Activated CD8-positive, alpha-beta memory T cell treated with anti-CD3 and anti-CD28 coated beads, Interleukin-2, amount 10 ng/mL, durations not matched to agents 7 days and 5 days (primary cell): ENCODE results near the gene TFG. TPM values are rescaled to one million over a fixed set of nuclear protein-coding genes. Genes with fewer than 3 reads are reported as not detected.
A peak's percentile ranks its signal among the peaks of the same experiment; 100 is the strongest.

Source experiments
- ATAC-seq: fragments of 150-1000 bp; cut with Tn5 transposase; one replicate; pipeline ENCODE4 v1.10.0; 2021; ENCODE audit warnings: moderate library complexity
- CTCF ChIA-PET: fragments of 350-600 bp; sonication (Branson Sonifier 250); formaldehyde crosslinking; loops from one replicate; lab custom pipeline; 2021; ENCODE audit warnings: antibody characterized with exemption; lab: Charles Lee
- DNase-seq: peaks from one replicate; pipeline ENCODE4 v3.0.0-alpha.2; 2020
- H3K27ac Mint-ChIP-seq: one replicate; pipeline ENCODE4 v1.8.0; 2021; ENCODE audit warnings: mild to moderate bottlenecking, mixed read lengths
- H3K27me3 Mint-ChIP-seq: one replicate; pipeline ENCODE4 v1.8.0; 2021; ENCODE audit warnings: mixed read lengths
- H3K36me3 Mint-ChIP-seq: one replicate; pipeline ENCODE4 v1.8.0; 2021; ENCODE audit warnings: mild to moderate bottlenecking, mixed read lengths
- H3K4me1 Mint-ChIP-seq: one replicate; pipeline ENCODE4 v1.8.0; 2021; ENCODE audit warnings: mixed read lengths
- H3K4me3 Mint-ChIP-seq: one replicate; pipeline ENCODE4 v1.8.0; 2021; ENCODE audit warnings: mild to moderate bottlenecking, moderate library complexity, mixed read lengths
- H3K9me3 Mint-ChIP-seq: one replicate; pipeline ENCODE4 v1.8.0; 2022; ENCODE audit warnings: low read depth, mixed read lengths
- total RNA-seq, 2 experiments: library from RNA; stranded (reverse); gene quantifications; one replicate each; pipeline ENCODE4 v1.2.3, GENCODE V29; 2021

The TFG gene
- total RNA-seq, 2 experiments from 2014 or later, result 44.0 to 49.0 TPM

DNA sequence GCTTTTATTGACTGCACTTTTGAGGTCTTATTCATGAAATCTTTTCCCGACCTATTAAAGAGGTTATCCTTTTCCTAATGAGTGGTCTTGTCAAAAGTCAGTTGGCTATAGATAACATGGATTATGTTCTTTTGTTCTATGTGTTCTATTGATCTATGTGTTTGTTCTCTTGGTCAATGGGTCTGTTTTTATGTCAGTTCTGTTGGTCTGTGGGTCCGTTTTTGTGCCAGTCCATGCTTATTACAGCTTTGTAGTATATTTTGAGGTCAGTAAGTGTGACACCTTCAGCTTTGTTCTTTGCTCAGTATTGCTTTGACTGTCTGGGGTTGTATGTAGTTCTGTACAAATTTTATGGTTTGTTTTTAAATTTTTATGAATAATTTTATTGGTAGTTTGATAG, 7.8 kb downstream of the TFG start:
- Mint-ChIP-seq H3K9me3 (no peaks in the 10 kb centered on the region), H3K27ac (no peak overlapping the region), H3K27me3 (no peaks in the 10 kb centered on the region), H3K4me3 (no peak overlapping the region), H3K4me1 (peaks cover 41% of the 10 kb centered on the region), H3K36me3 (peaks cover 72% of the 10 kb centered on the region)
- CTCF ChIA-PET, result interaction anchor here (1.4 kb wide), 1 partner anchor 11 kb away, joined by 3 read pairs; no protein-coding TSS in a partner anchor
- peak; percentile 23 for ATAC-seq
- no peak for DNase-seq

DNA sequence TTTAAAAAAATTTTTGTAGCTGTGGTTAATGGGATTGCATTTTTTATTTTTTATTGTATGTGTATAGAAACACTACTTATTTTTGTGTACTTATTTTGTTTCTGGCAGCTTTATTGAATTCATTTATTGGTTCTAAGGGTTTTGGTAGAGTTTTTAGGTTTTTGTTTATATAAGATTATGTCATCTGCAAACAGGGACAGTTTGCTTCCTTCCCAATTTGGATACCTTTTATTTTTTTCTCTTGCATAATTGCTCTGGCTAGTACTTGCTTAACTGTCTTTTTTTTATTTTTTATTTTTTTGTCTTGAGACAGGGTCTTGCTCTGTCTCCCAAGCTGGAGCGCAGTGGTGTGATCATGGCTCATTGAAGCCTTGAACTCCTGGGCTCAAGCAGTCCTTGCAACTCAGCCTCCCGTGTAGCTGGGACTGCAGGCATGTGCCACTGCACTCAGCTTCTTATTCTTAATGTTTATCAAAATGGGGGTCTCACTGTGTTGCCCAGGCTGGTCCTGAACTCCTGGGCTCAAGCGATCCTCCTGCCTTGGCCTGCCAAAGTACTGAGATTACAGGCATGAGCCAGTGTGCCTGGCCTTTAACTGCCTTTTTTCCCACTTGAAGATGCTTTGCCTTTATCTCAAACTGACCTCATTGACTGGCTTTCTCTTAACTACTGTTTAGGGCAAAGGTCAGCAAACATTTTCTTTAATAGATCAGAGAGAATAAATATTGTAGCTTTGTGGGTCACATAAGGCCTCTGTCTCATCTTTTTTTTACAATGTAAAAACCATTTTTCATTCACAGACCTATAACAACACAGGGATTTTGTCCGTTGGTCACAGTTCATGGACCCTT, 8.6 kb downstream of the TFG start:
- Mint-ChIP-seq H3K9me3 (no peaks in the 10 kb centered on the region), H3K27ac (no peak overlapping the region), H3K4me3 (no peak overlapping the region), H3K27me3 (no peaks in the 10 kb centered on the region), H3K4me1 (peaks cover 34% of the 10 kb centered on the region), H3K36me3 (peaks cover 72% of the 10 kb centered on the region)
- CTCF ChIA-PET, result interaction anchor here (0.6 to 1.4 kb wide), 2 partner anchors 10 to 19 kb away, joined by 3 read pairs; no protein-coding TSS in a partner anchor
- DNase-seq (no peak), ATAC-seq (no peak)

DNA sequence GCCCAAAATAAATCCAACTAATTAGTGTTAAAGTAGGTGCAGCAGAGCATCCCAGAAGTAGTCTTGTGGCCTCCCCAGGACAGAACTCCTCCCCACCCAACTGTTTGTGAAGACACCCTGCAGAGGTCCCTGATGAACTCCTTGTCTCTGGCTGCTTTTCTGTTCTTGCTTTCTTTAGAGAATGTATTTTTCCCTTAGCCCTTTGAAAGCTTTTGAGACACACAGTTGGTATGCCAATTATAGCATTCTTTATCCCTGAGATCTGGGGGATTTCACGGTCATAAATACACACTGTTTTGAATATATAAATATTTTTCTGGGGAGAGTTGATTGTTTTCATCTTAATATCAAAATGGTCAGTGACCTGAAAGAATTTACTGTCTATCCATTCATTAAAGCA, 9.8 kb downstream of the TFG start:
- no peak overlapping the region for H3K4me3 Mint-ChIP-seq
- H3K36me3 Mint-ChIP-seq, result peaks cover 68% of the 10 kb centered on the region
- no peak for ATAC-seq
- CTCF ChIA-PET, result no interaction called here
- H3K27ac Mint-ChIP-seq, result no peak overlapping the region
- H3K27me3 Mint-ChIP-seq, result no peaks in the 10 kb centered on the region
- no peak for DNase-seq
- H3K4me1 Mint-ChIP-seq, result peaks cover 28% of the 10 kb centered on the region
- H3K9me3 Mint-ChIP-seq, result no peaks in the 10 kb centered on the region

DNA sequence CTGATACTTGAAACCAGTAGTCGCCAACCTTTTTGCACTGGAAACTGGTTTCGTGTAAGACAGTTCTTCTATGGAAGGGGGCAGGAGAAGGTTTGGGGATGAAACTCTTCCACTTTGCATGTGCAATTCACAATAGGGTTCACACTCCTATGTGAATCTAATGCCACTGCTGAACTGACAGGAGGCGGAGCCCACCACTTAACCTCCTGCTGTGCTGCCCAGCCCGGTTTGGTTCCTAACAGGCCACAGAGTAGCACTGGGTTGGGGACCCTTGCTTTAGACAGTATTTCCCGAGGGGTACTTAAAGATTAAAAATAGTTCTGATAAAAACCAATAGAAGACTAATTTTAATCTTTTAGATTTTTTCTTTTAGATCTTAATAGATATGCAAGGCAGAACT, 11.1 kb downstream of the TFG start:
- no peak for DNase-seq
- Mint-ChIP-seq H3K4me3 (no peak overlapping the region), H3K27me3 (no peaks in the 10 kb centered on the region), H3K36me3 (peaks cover 61% of the 10 kb centered on the region), H3K27ac (no peak overlapping the region), H3K9me3 (no peaks in the 10 kb centered on the region), H3K4me1 (peaks cover 22% of the 10 kb centered on the region)
- CTCF ChIA-PET, result interaction anchor here (1.9 kb wide), 1 partner anchor 10 kb away, joined by 6 read pairs; no protein-coding TSS in a partner anchor
- ATAC-seq, result no peak

DNA sequence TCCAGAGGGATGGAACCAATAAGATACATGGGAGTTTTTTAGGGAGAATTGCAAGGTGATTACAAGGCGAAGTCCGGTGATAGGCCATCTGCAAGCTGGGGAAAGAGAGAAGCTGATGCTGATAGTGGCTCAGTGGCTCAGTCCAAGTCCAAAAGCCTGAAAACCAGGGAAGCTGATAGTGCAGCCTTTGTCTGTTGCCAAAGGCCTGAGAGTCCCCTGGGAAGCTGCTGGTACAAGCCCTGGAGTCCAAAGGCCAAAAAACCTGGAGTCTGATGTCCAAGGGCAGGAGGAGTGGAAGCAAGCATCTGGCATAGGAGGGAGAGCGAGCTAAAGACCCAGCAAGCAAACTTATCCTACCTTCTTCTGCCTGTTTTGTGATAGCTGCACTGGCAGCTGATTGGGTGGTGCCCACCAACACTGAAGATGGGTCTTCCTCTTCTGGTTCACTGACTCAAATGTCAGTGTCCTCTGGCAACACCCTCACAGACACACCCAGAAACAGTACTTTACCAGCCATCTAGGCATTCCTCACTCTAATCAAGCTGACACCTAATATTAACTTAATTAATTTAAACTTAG, 16.7 kb downstream of the TFG start:
- Mint-ChIP-seq H3K4me1 (peaks cover 27% of the 10 kb centered on the region), H3K9me3 (no peaks in the 10 kb centered on the region), H3K27me3 (no peaks in the 10 kb centered on the region), H3K27ac (no peak overlapping the region), H3K4me3 (no peak overlapping the region), H3K36me3 (peaks cover 50% of the 10 kb centered on the region)
- CTCF ChIA-PET, result interaction anchor here (1.1 to 2.4 kb wide), 3 partner anchors 9 to 71 kb away, joined by 3 to 7 read pairs (median 5); no protein-coding TSS in a partner anchor
- ATAC-seq (no peak), DNase-seq (no peak)

DNA sequence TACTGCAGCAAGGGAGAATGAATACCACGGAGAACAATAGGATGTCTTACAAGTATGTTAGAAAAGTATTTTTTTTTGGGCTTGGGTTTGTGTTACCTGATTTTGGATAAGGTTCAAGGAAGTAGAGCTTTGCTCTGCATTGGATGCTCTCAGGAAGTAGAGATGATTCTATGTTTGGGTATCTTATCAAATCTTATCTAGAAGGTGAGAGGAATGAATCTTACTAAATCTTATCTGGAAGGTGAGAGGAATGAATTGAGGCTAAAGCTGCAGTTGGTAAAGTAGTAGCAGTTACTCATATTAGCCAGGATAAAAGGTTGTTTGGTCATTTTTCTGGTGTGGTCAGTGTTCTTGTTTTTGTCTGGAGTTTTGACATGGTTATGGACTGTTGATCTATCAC, 17.4 kb downstream of the TFG start:
- Mint-ChIP-seq H3K27ac (no peak overlapping the region), H3K27me3 (no peaks in the 10 kb centered on the region), H3K36me3 (peaks cover 48% of the 10 kb centered on the region), H3K4me1 (peaks cover 29% of the 10 kb centered on the region), H3K4me3 (no peak overlapping the region), H3K9me3 (no peaks in the 10 kb centered on the region)
- ATAC-seq (no peak), DNase-seq (no peak)
- CTCF ChIA-PET, result interaction anchor here (1.1 to 2.4 kb wide), 3 partner anchors 9 to 70 kb away, joined by 3 to 7 read pairs (median 5); no protein-coding TSS in a partner anchor

DNA sequence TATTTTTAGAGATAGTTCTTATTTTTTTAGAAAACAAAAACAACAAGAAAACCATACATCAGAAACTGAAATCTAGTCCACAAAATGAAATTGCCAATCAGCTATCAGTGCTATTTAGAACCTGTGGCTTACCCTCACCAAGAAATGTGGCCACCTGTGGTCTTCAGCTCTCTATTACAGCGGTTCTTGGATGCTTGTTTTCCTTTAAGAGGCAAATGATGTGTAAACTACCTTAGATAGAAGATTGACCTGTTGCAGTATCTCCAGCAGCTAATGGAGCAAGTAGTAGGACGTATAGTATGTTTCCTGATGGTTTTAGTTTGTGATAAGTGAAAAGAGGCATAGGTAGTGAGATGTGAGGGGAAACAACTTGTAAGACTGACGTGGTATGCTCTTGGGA, 21.2 kb downstream of the TFG start:
- ATAC-seq (no peak), DNase-seq (no peak)
- H3K9me3 Mint-ChIP-seq, result no peaks in the 10 kb centered on the region
- H3K27me3 Mint-ChIP-seq, result no peaks in the 10 kb centered on the region
- peak overlapping the region; percentile 37 for H3K27ac Mint-ChIP-seq
- no peak overlapping the region for H3K4me3 Mint-ChIP-seq
- CTCF ChIA-PET, result interaction anchor here (0.7 to 1.3 kb wide), 2 partner anchors 10 to 20 kb away, joined by 3 to 5 read pairs; no protein-coding TSS in a partner anchor
- peaks cover 42% of the 10 kb centered on the region for H3K36me3 Mint-ChIP-seq
- H3K4me1 Mint-ChIP-seq, result peaks cover 32% of the 10 kb centered on the region

DNA sequence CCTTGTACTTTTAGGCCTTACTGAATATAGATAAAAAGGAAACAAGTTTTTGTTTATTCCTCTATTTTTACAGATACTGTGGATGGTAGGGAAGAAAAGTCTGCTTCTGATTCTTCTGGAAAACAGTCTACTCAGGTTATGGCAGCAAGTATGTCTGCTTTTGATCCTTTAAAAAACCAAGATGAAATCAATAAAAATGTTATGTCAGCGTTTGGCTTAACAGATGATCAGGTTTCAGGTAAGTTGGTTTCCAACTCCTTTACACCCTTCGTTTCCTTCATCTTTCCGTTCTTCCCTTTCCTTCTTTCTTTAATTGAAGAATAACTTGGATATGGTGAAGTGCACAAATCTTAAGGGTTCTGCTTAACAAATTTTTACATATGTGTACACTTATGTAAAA, 23.1 kb downstream of the TFG start:
- no peak overlapping the region for H3K4me3 Mint-ChIP-seq
- DNase-seq (no peak), ATAC-seq (no peak)
- H3K36me3 Mint-ChIP-seq, result peaks cover 45% of the 10 kb centered on the region
- no peaks in the 10 kb centered on the region for H3K27me3 Mint-ChIP-seq
- no peak overlapping the region for H3K27ac Mint-ChIP-seq
- peaks cover 21% of the 10 kb centered on the region for H3K4me1 Mint-ChIP-seq
- CTCF ChIA-PET, result no interaction called here
- H3K9me3 Mint-ChIP-seq, result no peaks in the 10 kb centered on the region

DNA sequence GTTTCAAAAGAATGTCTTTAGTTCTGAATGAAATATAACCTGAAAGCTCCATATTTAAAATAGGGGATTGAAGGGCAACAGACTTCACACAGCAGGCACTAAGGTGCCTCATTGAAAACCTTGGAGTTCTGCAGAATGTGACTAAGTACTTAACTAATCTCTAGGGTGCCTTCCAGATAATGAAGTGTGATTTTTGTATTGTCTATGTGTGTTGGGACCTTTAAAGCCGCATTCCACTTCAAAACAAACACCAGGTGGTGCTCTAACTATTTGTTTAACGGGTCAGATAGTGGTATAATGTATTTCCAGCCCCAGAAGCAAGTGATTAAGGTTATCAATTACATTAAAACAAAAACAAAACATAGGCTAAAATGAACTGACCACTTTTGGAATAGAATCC, 28.0 kb downstream of the TFG start:
- Mint-ChIP-seq H3K27ac (no peak overlapping the region), H3K9me3 (no peaks in the 10 kb centered on the region), H3K27me3 (no peaks in the 10 kb centered on the region), H3K4me3 (no peak overlapping the region), H3K4me1 (peaks cover 14% of the 10 kb centered on the region), H3K36me3 (peaks cover 43% of the 10 kb centered on the region)
- DNase-seq, result no peak
- CTCF ChIA-PET, result interaction anchor here (0.7 kb wide), 1 partner anchor 19 kb away, joined by 3 read pairs; no protein-coding TSS in a partner anchor
- no peak for ATAC-seq

DNA sequence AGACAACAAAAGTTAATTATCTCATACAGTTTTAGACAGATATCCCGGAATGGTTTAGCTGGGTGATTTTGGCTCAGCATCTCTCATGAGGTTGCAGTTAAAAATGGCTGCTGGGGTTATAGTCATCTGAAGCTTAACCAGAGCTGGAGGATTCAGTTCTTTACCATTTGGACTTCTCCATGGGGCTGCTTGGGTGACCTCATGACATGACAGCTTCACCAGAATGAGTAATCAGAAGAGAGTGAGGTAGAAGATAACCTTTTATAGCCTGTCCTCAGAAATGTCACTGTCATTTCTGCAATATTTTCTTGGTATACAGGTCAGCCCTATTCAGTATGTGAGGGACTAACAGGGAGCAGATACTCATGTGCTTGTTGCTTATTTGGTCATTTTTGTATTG, 30.9 kb downstream of the TFG start:
- H3K27ac Mint-ChIP-seq, result no peak overlapping the region
- no peak overlapping the region for H3K4me3 Mint-ChIP-seq
- peaks cover 42% of the 10 kb centered on the region for H3K36me3 Mint-ChIP-seq
- no peaks in the 10 kb centered on the region for H3K27me3 Mint-ChIP-seq
- CTCF ChIA-PET, result interaction anchor here (1.3 to 1.9 kb wide), 3 partner anchors 10 to 56 kb away, joined by 3 to 5 read pairs (median 4); no protein-coding TSS in a partner anchor
- H3K9me3 Mint-ChIP-seq, result no peaks in the 10 kb centered on the region
- H3K4me1 Mint-ChIP-seq, result peaks cover 9% of the 10 kb centered on the region
- DNase-seq (no peak), ATAC-seq (peak; percentile 80)

DNA sequence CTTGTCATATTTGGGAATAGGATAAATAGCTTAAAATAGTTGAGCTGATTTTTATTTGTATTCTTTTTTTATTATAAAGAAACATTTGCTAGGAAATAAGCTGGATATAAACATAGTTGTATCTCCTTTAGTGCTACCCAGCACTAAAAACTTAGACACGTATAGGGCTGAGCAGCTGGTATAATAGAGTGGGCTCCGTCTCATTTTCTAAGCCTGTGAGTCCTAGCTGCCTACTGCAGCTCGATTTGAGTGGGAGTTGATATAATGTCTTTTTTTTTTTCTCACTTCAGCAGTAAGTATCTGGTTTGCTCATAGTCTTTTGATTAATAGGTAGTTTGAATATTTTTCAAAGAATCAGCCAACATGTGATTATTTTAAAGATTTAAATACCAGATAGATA, 34.2 kb downstream of the TFG start:
- CTCF ChIA-PET, result interaction anchor here (0.7 kb wide), 1 partner anchor 14 kb away, joined by 3 read pairs; no protein-coding TSS in a partner anchor
- no peak for ATAC-seq
- Mint-ChIP-seq H3K9me3 (no peaks in the 10 kb centered on the region), H3K4me3 (no peak overlapping the region), H3K27me3 (no peaks in the 10 kb centered on the region), H3K36me3 (peaks cover 42% of the 10 kb centered on the region), H3K27ac (no peak overlapping the region), H3K4me1 (peaks cover 9% of the 10 kb centered on the region)
- no peak for DNase-seq

DNA sequence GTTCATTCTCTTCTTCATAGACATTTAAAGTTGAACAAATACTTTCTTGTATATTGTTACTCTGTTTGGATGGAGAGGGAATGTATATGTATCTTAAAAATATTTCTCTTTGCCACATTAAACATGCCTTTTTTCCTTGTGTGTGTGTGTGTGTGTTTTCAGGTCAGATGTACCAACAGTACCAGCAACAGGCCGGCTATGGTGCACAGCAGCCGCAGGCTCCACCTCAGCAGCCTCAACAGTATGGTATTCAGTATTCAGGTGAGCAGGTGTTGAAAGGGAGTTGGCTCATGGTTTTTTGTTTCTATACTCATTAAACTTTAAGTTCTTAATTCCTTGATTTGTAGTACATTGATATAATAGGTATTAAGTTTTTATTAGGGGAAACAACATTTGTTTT, 35.4 kb downstream of the TFG start:
- Mint-ChIP-seq H3K4me3 (no peak overlapping the region), H3K36me3 (peaks cover 44% of the 10 kb centered on the region), H3K9me3 (no peaks in the 10 kb centered on the region), H3K4me1 (peaks cover 4% of the 10 kb centered on the region), H3K27ac (no peak overlapping the region), H3K27me3 (no peaks in the 10 kb centered on the region)
- CTCF ChIA-PET, result no interaction called here
- ATAC-seq, result no peak
- DNase-seq, result no peak

DNA sequence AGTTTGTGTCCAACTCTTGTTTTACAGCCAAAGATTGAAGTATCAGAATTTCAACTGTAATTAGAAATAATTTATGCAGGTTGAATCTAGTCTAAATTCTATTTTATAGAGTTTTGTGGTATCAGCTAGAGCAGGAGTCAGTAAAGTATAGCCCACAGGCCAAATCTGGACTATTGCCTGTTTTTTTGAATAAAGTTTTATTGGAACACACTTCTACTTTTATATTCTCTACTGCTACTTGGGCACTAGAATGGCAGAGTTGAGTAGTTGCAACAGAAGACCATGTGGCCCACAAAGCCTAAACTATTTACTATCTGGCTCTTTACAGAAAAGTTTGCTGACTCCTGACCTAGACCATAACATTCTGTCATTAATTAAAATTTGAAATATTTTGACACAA, 36.3 kb downstream of the TFG start:
- no peak overlapping the region for H3K27ac Mint-ChIP-seq

More for the DNA sequence above, 36.3 kb downstream of the TFG start:
- CTCF ChIA-PET, result no interaction called here
- no peaks in the 10 kb centered on the region for H3K9me3 Mint-ChIP-seq
- no peak for DNase-seq
- no peaks in the 10 kb centered on the region for H3K4me1 Mint-ChIP-seq
- no peaks in the 10 kb centered on the region for H3K27me3 Mint-ChIP-seq
- no peak for ATAC-seq
- no peak overlapping the region for H3K4me3 Mint-ChIP-seq
- peaks cover 46% of the 10 kb centered on the region for H3K36me3 Mint-ChIP-seq
